Stomach (tissue), 4 donors: Measurements from ENCODE around the gene ITGA6.

Source experiments
- CTCF ChIP-seq, 7 experiments: fragments of 450-650 bp in 4 of 7; fragments of 200-600 bp in 3 of 7; sonication (generic) in 3 of 7; IDR thresholded peaks; one replicate each; pipeline ENCODE4 v1.5.1; 2016 to 2019; ENCODE audit warnings: antibody characterized with exemption in 7 of 7, control low read depth in 2 of 7, mild to moderate bottlenecking in 1 of 7
- POLR2A ChIP-seq, 4 donors: fragments of 450-650 bp; IDR thresholded peaks; one replicate each; pipeline ENCODE4 v1.6.1; 2016; ENCODE audit warnings: antibody characterized with exemption in 4 of 4, control low read depth in 2 of 4, mild to moderate bottlenecking in 1 of 4, moderate library complexity in 1 of 4

GRCh38 chr2:172507199-172507598, 79.8 kb downstream of the ITGA6 start:
- no peak for TF ChIP-seq CTCF (IDR thresholded peaks at IDR 0.05)
- TF ChIP-seq POLR2A (IDR thresholded peaks at IDR 0.05), result no peak
